ENCODE data around the gene FXN. TPM values are rescaled to one million over a fixed set of nuclear protein-coding genes. Genes with fewer than 3 reads are reported as not detected.

FXN gene
- total RNA-seq, 1 experiment from 2014 or later: 17.8 TPM

- ChIA-PET POLR2A (no interaction called here), CTCF (no interaction called here)
- no peaks in the 10 kb centered on the region for H3K4me1 ChIP-seq (ENCODE audit: control insufficient read depth, insufficient read depth, low read length)
- TF ChIP-seq SIN3A (IDR thresholded peaks at IDR 0.05; ENCODE audit: borderline replicate concordance, insufficient read depth, low read depth, low read length): no peak
- no peak for TF ChIP-seq TCF7L2 (IDR thresholded peaks at IDR 0.05; ENCODE audit: low read depth, low read length)
- no peak for TF ChIP-seq REST (IDR thresholded peaks at IDR 0.05; ENCODE audit: insufficient read depth in 1 of 2, low read depth in 2 of 2, low read length in 1 of 2)
- no peak for TF ChIP-seq CTCF (IDR thresholded peaks at IDR 0.05)
- TF ChIP-seq POLR2AphosphoS5 (IDR thresholded peaks at IDR 0.05; ENCODE audit: low read depth, low read length): no peak
- no peaks in the 10 kb centered on the region for H3K9me3 ChIP-seq (ENCODE audit: control insufficient read depth, insufficient read depth, low read depth, low read length)
- ATAC-seq (no peak), DNase-seq (ENCODE audit: low read depth, low spot score) (no peak)
- no peak overlapping the region for H3K4me3 ChIP-seq (ENCODE audit: low read depth in 2 of 2, low read length in 2 of 2)
- H3K27me3 ChIP-seq (ENCODE audit: control insufficient read depth, insufficient read depth, low read length): no peaks in the 10 kb centered on the region
- in situ Hi-C loops (cut with HindIII; ENCODE audit: low pct_unique_long_range_greater_than_20kb, low sequenced_read_pairs) (no loop called here), intact Hi-C loops (cut with micrococcal nuclease; ENCODE audit: unreplicated experiment) (no loop called here)
- no TSS peak for BruUV-seq (replicated peaks)
- H3K27ac ChIP-seq (ENCODE audit: low read length): no peak overlapping the region
- H3K36me3 ChIP-seq (ENCODE audit: control insufficient read depth, insufficient read depth, low read length): 0 out of 2 replicates have a peak, but pooled peaks cover 3% of the 10 kb centered on the region
Measured at GRCh38 chr9:69070201-69070600, 34.6 kb downstream of the FXN start.

GRCh38 chr9:69071059-69071458, 35.5 kb downstream of the FXN start:
- H3K36me3 ChIP-seq (ENCODE audit: control insufficient read depth, insufficient read depth, low read length): 0 out of 2 replicates have a peak, but pooled peaks cover 2% of the 10 kb centered on the region
- in situ Hi-C loops (cut with HindIII; ENCODE audit: low pct_unique_long_range_greater_than_20kb, low sequenced_read_pairs): no loop called here
- ATAC-seq (no peak), DNase-seq (ENCODE audit: low read depth, low spot score) (no peak)
- intact Hi-C loops (cut with micrococcal nuclease; ENCODE audit: unreplicated experiment): no loop called here
- no peak overlapping the region for H3K27ac ChIP-seq (ENCODE audit: low read length)
- no peaks in the 10 kb centered on the region for H3K9me3 ChIP-seq (ENCODE audit: control insufficient read depth, insufficient read depth, low read depth, low read length)
- no peak overlapping the region for H3K4me3 ChIP-seq (ENCODE audit: low read depth in 2 of 2, low read length in 2 of 2)
- POLR2A ChIA-PET: no interaction called here
- TF ChIP-seq TCF7L2 (IDR thresholded peaks at IDR 0.05; ENCODE audit: low read depth, low read length): no peak
- TF ChIP-seq REST (IDR thresholded peaks at IDR 0.05; ENCODE audit: insufficient read depth in 1 of 2, low read depth in 2 of 2, low read length in 1 of 2): no peak
- TF ChIP-seq CTCF (IDR thresholded peaks at IDR 0.05): no peak
- TF ChIP-seq POLR2AphosphoS5 (IDR thresholded peaks at IDR 0.05; ENCODE audit: low read depth, low read length): no peak
- TF ChIP-seq SIN3A (IDR thresholded peaks at IDR 0.05; ENCODE audit: borderline replicate concordance, insufficient read depth, low read depth, low read length): no peak
- H3K4me1 ChIP-seq (ENCODE audit: control insufficient read depth, insufficient read depth, low read length): no peaks in the 10 kb centered on the region
- BruUV-seq (replicated peaks): no TSS peak
- no peaks in the 10 kb centered on the region for H3K27me3 ChIP-seq (ENCODE audit: control insufficient read depth, insufficient read depth, low read length)
- CTCF ChIA-PET: no interaction called here

Measured in Panc1 (cell line).